Measurements from ENCODE around the gene MYOG.

The MYOG gene

DNA sequence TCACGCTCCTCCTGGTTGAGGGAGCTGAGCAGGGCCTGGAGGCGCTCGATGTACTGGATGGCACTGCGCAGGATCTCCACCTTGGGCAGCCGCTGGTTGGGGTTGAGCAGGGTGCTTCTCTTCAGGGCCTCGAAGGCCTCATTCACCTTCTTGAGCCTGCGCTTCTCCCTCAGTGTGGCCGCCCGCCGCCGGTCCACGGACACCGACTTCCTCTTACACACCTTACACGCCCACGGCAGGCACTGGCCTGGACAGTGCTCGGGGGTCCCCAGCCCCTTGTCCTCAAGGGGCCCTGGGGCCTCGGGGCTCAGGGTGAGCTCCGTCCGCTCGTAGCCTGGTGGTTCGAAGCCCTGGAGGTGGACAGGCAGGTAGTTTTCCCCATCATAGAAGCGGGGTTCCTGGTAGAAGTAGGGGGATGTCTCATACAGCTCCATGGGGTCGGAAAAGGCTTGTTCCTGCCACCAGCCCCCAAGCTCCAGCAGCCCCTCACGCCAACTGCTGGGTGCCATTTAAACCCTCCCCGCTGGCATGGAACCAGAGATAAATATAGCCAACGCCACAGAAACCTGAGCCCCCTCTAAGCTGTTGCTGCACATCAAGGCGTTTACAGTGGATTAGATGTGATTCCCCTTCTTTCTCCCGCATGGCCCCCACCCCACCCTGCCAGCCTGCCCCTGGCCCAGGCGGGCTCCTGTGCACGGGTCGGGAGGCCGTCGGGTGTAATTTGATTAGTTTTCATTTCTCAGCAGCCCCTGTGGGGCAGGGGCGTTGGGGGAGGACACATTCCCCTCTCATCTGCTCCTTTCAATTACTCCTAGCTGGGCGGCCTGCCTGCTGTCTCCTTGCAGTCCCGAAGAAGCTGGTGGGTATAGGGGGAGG lies at the start of gene MYOG:
TSS of gene MYOG (minus strand) at position 485 of the 879 bp plus-strand sequence. CDS start at position 434, 51 bp downstream.
- DNase-seq (ENCODE audit: low read depth in 2 of 2, low spot score in 1 of 2), result no peak

DNA sequence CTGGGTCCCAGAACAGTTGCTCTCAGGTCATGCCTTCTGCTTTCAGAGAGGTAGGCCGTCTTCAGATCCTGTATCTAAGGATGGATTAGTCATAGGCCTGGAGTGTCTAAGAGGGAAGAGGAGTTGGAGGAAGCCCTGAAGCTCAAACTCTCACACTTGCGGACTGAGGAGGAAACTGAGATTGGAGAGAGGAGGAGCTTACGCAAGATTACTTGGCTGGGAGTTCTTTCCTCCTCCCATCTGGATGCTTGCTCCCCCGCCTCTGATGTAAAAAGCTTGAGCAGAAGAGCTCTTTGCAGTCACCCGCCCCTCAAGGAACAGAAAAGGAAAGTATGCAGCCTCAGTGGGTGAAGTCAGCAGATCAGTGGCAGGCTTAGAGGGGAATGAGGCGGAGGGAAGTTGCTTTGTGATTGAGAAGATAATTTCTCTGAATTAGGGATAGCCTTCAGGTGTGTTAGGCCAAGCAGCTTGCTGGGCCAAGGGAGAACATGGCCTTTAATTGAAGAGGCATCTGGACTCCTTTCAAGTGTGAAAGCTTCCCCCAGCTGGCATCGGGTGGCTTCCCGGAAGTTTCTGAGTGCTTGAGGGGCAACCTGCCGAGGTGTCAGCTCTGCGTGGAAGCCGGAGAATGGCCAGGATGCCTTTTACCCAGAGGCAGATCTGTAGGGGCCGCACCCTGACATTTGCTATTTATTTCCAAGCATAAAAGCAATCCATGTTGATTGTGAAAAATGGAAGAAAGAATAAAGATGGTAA lies 48.3 kb upstream of the MYOG start:
- no peak for DNase-seq (ENCODE audit: low read depth in 2 of 2, low spot score in 1 of 2)

GRCh38 chr1:203131548-203132200 lies 45.9 kb upstream of the MYOG start:
- no peak for DNase-seq (ENCODE audit: low read depth in 2 of 2, low spot score in 1 of 2)

DNA sequence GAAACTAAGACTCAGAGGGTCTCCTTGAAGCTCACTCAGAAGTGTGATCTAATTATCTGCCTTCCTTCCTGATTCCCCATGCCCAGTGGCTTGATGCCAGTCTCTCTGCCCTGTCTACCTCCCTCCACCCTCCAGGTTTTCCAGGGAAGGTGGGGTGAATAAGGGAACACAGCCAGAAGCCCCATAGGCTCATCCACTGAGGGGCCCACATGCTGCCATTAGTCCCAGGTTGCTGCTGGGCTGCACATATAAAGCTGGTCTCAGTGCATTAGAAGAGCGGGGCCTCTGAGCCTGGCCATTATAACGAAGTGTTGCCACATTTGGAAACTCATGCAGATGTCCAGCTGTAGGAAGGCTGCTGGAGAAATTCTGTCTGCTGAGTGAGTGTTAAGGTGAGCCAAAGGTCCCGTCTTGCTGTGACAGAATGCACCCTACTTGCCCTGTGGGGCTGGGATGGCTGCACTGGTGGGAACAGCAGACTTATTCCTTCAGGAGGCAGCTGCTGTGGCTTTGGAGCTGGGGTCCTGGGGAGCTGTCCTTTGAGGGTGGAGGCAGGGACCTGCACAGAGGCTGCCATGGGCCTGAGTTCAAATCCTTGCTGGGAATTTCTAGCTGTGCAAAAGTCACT lies 44.7 kb upstream of the MYOG start:
- no peak for DNase-seq (ENCODE audit: low read depth in 2 of 2, low spot score in 1 of 2)

DNA sequence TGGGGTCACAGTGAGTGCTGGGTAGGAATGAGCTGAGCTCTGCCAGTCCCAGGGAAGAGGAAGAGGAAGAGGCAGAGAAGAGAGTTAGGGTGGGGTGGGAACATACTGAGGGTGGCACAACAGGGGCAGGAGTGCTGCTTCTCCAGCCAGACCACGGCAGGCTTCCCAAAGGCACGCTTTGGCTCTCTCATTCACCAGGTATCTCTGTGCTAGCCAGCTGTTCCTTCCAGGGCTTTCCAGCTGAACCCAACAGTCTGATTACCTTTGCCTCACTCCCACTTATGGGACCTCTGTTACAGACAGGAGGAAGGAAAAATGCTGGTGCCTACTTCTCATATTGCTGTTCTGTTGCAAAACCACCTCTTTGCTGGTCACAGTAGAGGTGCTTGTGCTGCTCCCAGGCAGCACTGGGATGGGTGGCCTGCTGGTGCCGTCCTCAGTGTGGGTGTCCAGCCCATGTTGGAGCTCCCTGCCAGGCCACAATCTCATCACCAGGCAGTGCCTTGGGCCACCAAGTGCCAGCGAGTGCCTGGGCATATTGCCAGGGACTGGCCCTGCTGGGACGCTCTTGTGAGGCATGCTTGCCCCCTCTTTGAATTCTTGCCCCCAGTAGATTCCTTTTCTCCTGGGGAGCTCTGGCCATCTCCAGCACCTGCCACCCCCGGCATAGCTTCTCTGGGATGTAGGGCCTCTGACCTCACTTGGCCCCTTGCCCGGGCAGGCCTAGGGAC lies 43.9 kb upstream of the MYOG start:
- DNase-seq (ENCODE audit: low read depth in 2 of 2, low spot score in 1 of 2), result no peak

GRCh38 chr1:203128716-203129500 lies 43.1 kb upstream of the MYOG start:
- DNase-seq (ENCODE audit: low read depth in 2 of 2, low spot score in 1 of 2), result no peak

GRCh38 chr1:203128431-203128715 lies 42.6 kb upstream of the MYOG start:
- DNase-seq (ENCODE audit: low read depth in 2 of 2, low spot score in 1 of 2), result no peak

DNA sequence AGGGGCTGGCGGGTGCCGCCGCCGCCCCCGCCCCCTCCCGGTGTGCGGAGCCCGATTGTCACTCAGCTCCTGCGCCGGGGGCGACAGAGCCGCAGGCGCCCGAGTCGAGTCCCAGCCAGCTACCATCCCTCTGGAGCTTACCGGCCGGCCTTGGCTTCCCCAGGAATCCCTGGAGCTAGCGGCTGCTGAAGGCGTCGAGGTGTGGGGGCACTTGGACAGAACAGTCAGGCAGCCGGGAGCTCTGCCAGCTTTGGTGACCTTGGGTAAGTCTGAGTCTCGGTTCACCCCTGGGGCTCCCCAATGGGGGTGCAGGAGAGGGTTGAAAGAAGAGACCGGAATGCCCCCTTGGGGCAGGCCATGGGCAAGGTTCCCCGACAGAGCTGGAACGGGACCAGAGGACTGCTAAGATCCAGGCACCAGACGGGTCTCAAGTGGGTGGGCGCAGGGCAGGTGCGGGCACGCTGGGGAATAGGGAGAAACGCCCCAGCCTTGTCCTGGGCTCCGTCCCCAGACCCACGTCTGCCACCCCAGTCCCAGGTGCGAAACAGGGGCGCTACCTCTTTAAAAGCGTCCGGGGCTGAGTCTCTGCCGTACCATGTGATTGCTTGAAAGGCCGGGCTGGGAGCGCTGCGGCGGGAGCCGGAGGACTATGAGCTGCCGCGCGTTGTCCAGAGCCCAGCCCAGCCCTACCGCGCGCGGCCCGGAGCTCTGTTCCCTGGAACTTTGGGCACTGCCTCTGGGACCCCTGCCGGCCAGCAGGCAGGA lies 42.0 kb upstream of the MYOG start, which contains the start of gene ADORA1:
TSS of gene ADORA1 (plus strand) at position 61 of the 765 bp plus-strand sequence. CDS start 1,116 bp downstream, outside the sequence.
- DNase-seq (ENCODE audit: low read depth in 2 of 2, low spot score in 1 of 2), result no peak

- DNase-seq (ENCODE audit: low read depth in 2 of 2, low spot score in 1 of 2), result no peak
Measured at GRCh38 chr1:203126866-203127665, 41.3 kb upstream of the MYOG start.

DNA sequence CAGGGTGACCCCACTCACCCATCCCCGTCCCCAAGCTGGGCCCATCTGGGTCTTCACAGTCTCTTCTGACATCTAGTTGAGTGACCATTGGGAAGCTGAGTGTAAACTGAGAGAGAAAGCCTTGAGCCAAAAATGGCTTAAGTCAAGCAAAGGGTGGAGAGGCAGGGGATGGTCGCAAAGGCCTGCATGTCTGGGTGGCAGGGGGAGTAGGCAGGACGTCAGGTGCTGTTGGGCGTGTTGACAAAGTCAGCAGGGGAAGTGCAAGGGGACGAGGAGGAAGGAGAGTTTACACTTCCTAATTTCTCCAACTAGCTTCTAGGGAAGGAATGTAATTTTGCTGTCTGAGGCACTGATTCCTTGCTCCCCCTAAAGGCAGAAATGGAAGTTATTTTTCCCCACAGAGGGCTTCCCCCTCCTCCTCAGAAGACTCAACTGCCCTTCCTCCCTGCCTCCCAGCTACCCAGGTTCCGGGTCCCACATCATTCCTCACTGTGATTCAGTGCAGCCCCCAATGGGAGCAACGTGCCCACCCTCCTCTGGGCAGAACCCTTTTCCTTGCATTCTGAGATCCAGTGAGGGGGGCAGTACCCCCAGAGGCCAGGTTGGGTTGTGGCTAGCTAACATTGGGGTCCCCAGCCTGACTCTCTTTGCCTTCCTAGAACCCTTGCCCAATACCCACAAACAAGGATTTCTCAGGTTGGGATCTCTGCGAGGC lies 40.5 kb upstream of the MYOG start:
- DNase-seq (ENCODE audit: low read depth in 2 of 2, low spot score in 1 of 2), result no peak

DNA sequence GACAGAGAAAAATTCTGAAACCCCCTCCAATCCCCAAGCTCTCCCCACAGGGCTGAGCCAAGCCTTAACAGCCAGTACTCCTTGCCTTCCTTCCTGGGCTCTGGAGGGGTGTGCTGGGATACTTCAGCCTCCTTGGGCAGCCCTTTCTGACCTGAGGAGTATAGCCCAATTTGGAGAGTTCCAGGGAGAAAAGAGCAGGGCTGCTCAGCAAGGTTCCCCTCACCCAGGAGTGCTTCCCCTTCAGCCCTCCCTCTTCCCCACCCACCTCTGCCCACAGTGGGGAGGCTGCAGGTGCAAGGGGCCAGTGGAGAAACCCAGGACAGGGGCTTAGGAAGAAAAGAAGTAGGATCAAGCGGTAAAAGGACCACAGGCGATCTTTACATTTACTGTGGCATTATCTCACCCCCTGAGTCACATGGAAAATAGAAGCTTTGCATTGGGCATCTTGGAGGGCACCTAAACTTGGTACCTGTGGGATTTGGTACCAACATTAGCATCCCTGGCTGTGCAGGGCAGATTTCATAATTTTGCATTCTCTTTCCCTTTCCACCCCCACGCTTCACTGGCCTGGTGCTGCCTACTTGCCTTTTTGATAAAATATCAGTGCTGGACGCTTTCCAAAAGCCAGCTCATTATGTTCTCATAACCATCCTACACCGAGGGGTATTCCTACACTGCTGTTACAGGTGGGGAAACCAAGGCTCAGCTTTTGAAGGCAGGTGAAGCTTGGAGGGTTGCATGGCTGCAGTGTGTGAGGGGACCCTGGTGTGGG lies 38.9 kb upstream of the MYOG start:
- DNase-seq (ENCODE audit: low read depth in 2 of 2, low spot score in 1 of 2), result no peak

DNA sequence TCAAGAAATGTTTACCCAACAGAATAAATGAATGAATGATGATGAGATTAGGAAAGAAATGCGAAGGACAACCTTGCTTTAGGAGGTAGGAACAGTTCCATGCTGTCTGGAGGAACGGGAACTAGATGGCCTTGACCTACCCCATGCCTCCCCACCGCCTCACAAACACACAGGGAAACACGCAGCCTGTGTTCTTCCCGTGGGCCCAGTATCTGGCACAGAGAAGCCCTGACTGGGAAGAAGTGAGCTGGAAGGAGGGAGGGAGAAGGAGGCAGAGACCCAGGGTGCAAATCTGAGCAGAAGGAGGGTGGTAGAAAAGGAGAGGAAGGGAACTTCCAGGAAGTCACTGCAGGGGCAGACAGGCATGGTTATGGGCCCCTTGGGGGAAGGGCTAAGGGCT lies 38.2 kb upstream of the MYOG start:
- DNase-seq (ENCODE audit: low read depth in 2 of 2, low spot score in 1 of 2), result no peak

DNA sequence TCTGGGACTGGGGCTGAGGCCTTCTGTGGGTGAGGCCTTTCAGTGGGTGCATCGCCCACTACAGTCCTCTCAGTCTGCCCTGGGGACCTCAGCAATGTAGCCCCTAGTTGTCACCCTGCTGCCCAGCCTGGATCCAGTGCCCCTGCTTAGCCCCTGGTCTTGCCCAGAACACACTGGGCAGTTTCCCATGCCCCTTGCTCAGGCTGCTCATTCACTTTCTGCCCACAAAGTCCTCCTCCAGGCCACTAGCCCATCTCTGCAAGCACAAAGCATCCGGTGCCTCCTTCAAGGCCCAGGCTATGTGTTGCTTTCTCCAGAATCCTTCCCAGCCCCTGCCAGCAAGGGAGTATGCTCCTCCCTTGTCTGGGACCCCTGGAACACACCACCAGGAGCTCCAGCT lies 36.3 kb upstream of the MYOG start:
- DNase-seq (ENCODE audit: low read depth in 2 of 2, low spot score in 1 of 2), result no peak

- no peak for DNase-seq (ENCODE audit: low read depth in 2 of 2, low spot score in 1 of 2)
Measured at GRCh38 chr1:203121186-203122015, 35.6 kb upstream of the MYOG start.

DNA sequence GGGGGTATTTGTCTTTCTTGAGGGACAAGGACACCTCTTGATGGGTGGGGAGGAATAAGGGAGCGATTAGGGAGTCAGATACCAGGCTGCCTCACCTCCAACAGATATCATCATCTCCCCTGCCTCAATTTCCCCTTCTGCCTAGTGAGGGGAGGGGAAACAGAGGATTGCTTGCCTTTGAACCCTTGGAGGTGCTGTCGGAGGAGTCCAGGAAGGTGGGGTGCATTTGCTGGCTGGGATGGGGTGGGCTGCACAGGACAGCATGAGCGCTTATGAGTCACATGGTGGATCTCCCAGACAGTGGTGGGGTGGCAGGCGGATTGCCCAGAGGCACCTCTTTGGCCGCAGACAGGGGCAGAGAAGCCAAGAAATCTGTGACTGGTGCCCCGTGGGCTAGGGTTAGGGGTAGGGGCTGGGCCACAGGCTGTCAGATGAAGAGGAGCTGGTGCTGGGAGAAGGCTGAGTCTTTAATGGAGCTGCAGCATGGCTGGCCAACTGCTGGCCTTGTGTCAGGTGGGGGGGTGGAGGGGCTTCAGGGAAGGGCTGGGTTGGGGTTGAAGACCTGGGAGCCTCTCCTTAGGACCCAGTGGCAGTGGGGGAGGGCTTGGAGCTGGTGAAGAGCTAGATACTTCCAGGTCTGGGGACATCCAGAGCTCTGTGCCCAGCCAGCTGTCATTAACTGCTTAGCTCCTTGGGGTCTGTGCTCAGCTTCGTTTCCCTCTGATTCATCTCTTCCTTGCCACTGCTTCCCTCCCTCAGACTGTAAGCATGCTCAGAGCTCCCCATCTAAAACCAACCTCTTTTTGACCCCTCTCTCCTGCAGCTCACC lies 34.7 kb upstream of the MYOG start:
- DNase-seq (ENCODE audit: low read depth in 2 of 2, low spot score in 1 of 2), result no peak
